ENCODE results near the gene TFAM.

The TFAM gene

GRCh38 chr10:58433571-58433970 is 48.4 kb downstream of the TFAM start:
- Mint-ChIP-seq H3K4me1 (peaks cover 14% of the 10 kb centered on the region), H3K36me3 (no peaks in the 10 kb centered on the region), H3K27ac (no peak overlapping the region), H3K27me3 (peaks cover 12% of the 10 kb centered on the region), H3K9me3 (no peaks in the 10 kb centered on the region), H3K4me3 (no peak overlapping the region)
- CTCF ChIA-PET: interaction anchor here (1.2 kb wide), 1 partner anchor 139 kb away, joined by 3 read pairs; no protein-coding TSS in a partner anchor
- DNase-seq: no peak

GRCh38 chr10:58435297-58435985 is 50.2 kb downstream of the TFAM start:
- CTCF ChIA-PET: no interaction called here
- H3K4me1 Mint-ChIP-seq: peaks cover 14% of the 10 kb centered on the region
- DNase-seq: no peak
- peaks cover 7% of the 10 kb centered on the region for H3K27me3 Mint-ChIP-seq
- H3K4me3 Mint-ChIP-seq: no peak overlapping the region
- H3K9me3 Mint-ChIP-seq: no peaks in the 10 kb centered on the region
- no peaks in the 10 kb centered on the region for H3K36me3 Mint-ChIP-seq
- no peak overlapping the region for H3K27ac Mint-ChIP-seq

GRCh38 chr10:58436071-58436470 is 50.9 kb downstream of the TFAM start:
- DNase-seq: peak; percentile 21
- Mint-ChIP-seq H3K27ac (no peak overlapping the region), H3K4me1 (peaks cover 14% of the 10 kb centered on the region), H3K27me3 (peaks cover 4% of the 10 kb centered on the region), H3K4me3 (no peak overlapping the region), H3K36me3 (no peaks in the 10 kb centered on the region), H3K9me3 (no peaks in the 10 kb centered on the region)
- CTCF ChIA-PET: no interaction called here

GRCh38 chr10:58438340-58438871 is 53.2 kb downstream of the TFAM start:
- H3K9me3 Mint-ChIP-seq: no peaks in the 10 kb centered on the region
- H3K4me3 Mint-ChIP-seq: no peak overlapping the region
- CTCF ChIA-PET: no interaction called here
- H3K4me1 Mint-ChIP-seq: peaks cover 14% of the 10 kb centered on the region
- no peak overlapping the region for H3K27ac Mint-ChIP-seq
- no peaks in the 10 kb centered on the region for H3K27me3 Mint-ChIP-seq
- DNase-seq: no peak
- H3K36me3 Mint-ChIP-seq: no peaks in the 10 kb centered on the region

- Mint-ChIP-seq H3K4me3 (no peak overlapping the region), H3K9me3 (no peaks in the 10 kb centered on the region), H3K36me3 (no peaks in the 10 kb centered on the region), H3K4me1 (peaks cover 14% of the 10 kb centered on the region), H3K27ac (no peak overlapping the region), H3K27me3 (no peaks in the 10 kb centered on the region)
- no peak for DNase-seq
- CTCF ChIA-PET: no interaction called here
Observed at GRCh38 chr10:58438986-58439385, 53.8 kb downstream of the TFAM start.

GRCh38 chr10:58439632-58440364 is 54.6 kb downstream of the TFAM start:
- DNase-seq: no peak
- H3K9me3 Mint-ChIP-seq: no peaks in the 10 kb centered on the region
- no peak overlapping the region for H3K4me3 Mint-ChIP-seq
- H3K36me3 Mint-ChIP-seq: no peaks in the 10 kb centered on the region
- H3K27ac Mint-ChIP-seq: no peak overlapping the region
- H3K4me1 Mint-ChIP-seq: peaks cover 14% of the 10 kb centered on the region
- CTCF ChIA-PET: no interaction called here
- no peaks in the 10 kb centered on the region for H3K27me3 Mint-ChIP-seq

- no peak overlapping the region for H3K27ac Mint-ChIP-seq
- H3K9me3 Mint-ChIP-seq: no peaks in the 10 kb centered on the region
- no peaks in the 10 kb centered on the region for H3K36me3 Mint-ChIP-seq
- no peak for DNase-seq
- H3K4me3 Mint-ChIP-seq: no peak overlapping the region
- H3K27me3 Mint-ChIP-seq: no peaks in the 10 kb centered on the region
- peaks cover 9% of the 10 kb centered on the region for H3K4me1 Mint-ChIP-seq
- CTCF ChIA-PET: interaction anchor here (1.2 kb wide), 1 partner anchor 262 kb away, joined by 3 read pairs; no protein-coding TSS in a partner anchor
Observed at GRCh38 chr10:58440484-58440883, 55.3 kb downstream of the TFAM start.

- Mint-ChIP-seq H3K4me3 (no peak overlapping the region), H3K36me3 (no peaks in the 10 kb centered on the region), H3K4me1 (no peaks in the 10 kb centered on the region), H3K27me3 (no peaks in the 10 kb centered on the region), H3K9me3 (peaks cover 5% of the 10 kb centered on the region), H3K27ac (no peak overlapping the region)
- DNase-seq: no peak
- CTCF ChIA-PET: no interaction called here
Observed at GRCh38 chr10:58444321-58444720, 59.1 kb downstream of the TFAM start.

- no peaks in the 10 kb centered on the region for H3K27me3 Mint-ChIP-seq
- DNase-seq: no peak
- H3K4me1 Mint-ChIP-seq: no peaks in the 10 kb centered on the region
- H3K27ac Mint-ChIP-seq: no peak overlapping the region
- peaks cover 5% of the 10 kb centered on the region for H3K9me3 Mint-ChIP-seq
- no peak overlapping the region for H3K4me3 Mint-ChIP-seq
- no peaks in the 10 kb centered on the region for H3K36me3 Mint-ChIP-seq
- CTCF ChIA-PET: no interaction called here
Observed at GRCh38 chr10:58444876-58445275, 59.7 kb downstream of the TFAM start.

- Mint-ChIP-seq H3K4me1 (no peaks in the 10 kb centered on the region), H3K9me3 (peaks cover 5% of the 10 kb centered on the region), H3K27me3 (no peaks in the 10 kb centered on the region), H3K27ac (no peak overlapping the region), H3K4me3 (no peak overlapping the region), H3K36me3 (no peaks in the 10 kb centered on the region)
- CTCF ChIA-PET: no interaction called here
- no peak for DNase-seq
Observed at GRCh38 chr10:58448121-58448935, 63.1 kb downstream of the TFAM start.
